PC-9 (cell line): ENCODE data around the gene RPAP2. TPM values are rescaled to one million over a fixed set of nuclear protein-coding genes. Genes with fewer than 3 reads are reported as not detected.

ENCODE experiments used
- BruUV-seq: library from RNA; stranded (reverse); fragments of 400-500 nt; replicated peaks from 2 replicates; lab custom pipeline; 2021; lab: Mats Ljungman, UMichigan
- CTCF ChIA-PET: fragments of 300-600 bp; sonication (Branson Sonifier 250); formaldehyde crosslinking; loops from one replicate; lab custom pipeline; 2022; ENCODE audit warnings: antibody characterized with exemption; lab: Charles Lee
- POLR2A ChIA-PET: fragments of 300-600 bp; sonication (Branson Sonifier 250); formaldehyde crosslinking; loops from one replicate; lab custom pipeline; 2022; ENCODE audit warnings: antibody characterized with exemption; ENCODE audit not compliant: unreplicated experiment; lab: Charles Lee
- DNase-seq, 2 experiments: peaks; one replicate each; pipeline versions ENCODE4 v3.0.0 to v3.0.0-alpha.2; 2015 to 2022; ENCODE audit warnings: mixed read lengths in 1 of 2
- H2AFZ ChIP-seq: fragments of 200-600 bp; sonication (generic); 2 replicates; pipeline ENCODE4 v1.8.1; 2017; ENCODE audit warnings: antibody characterized with exemption
- H3F3A ChIP-seq: fragments of 200-600 bp; sonication (generic); 2 replicates; pipeline ENCODE4 v1.8.1; 2017; ENCODE audit warnings: antibody characterized with exemption, mild to moderate bottlenecking, low read depth; ENCODE audit not compliant: insufficient read depth
- H3K27ac ChIP-seq: fragments of 200-600 bp; sonication (generic); 2 replicates; pipeline ENCODE4 v1.6.1; 2016; ENCODE audit warnings: mixed run types
- H3K27me3 ChIP-seq: fragments of 200-600 bp; sonication (generic); 2 replicates; pipeline ENCODE4 v1.6.1; 2016; ENCODE audit warnings: low read depth, mixed run types; ENCODE audit not compliant: insufficient read depth
- H3K36me3 ChIP-seq: fragments of 200-600 bp; sonication (generic); 2 replicates; pipeline ENCODE4 v1.6.1; 2016; ENCODE audit warnings: low read depth, mixed run types
- H3K4me1 ChIP-seq: fragments of 200-600 bp; sonication (generic); replicated peaks from 2 replicates; pipeline ENCODE4 v1.6.1; 2016; ENCODE audit warnings: mixed run types; ENCODE audit not compliant: insufficient read depth
- H3K4me2 ChIP-seq: fragments of 200-600 bp; sonication (generic); 2 replicates; pipeline ENCODE4 v1.6.1; 2017; ENCODE audit warnings: mixed run types
- H3K4me3 ChIP-seq: fragments of 200-600 bp; sonication (generic); 2 replicates; pipeline ENCODE4 v1.6.1; 2016; ENCODE audit warnings: mixed run types
- H3K79me2 ChIP-seq: fragments of 200-600 bp; sonication (generic); 2 replicates; pipeline ENCODE4 v1.6.1; 2017; ENCODE audit warnings: low read depth, mixed run types
- H3K9me2 ChIP-seq: fragments of 200-600 bp; sonication (generic); 2 replicates; pipeline ENCODE4 v1.8.1; 2017; ENCODE audit warnings: mild to moderate bottlenecking; ENCODE audit not compliant: insufficient read depth
- H3K9me3 ChIP-seq: fragments of 200-600 bp; sonication (generic); 2 replicates; pipeline ENCODE4 v1.8.1; 2016; ENCODE audit warnings: low read depth; ENCODE audit not compliant: insufficient read depth
- H4K20me1 ChIP-seq: fragments of 200-600 bp; sonication (generic); 2 replicates; pipeline ENCODE4 v1.8.1; 2017; ENCODE audit not compliant: insufficient read depth
- EZH2 ChIP-seq: fragments of 200-600 bp; sonication (generic); IDR thresholded peaks from 2 replicates; pipeline ENCODE4 v1.8.0; 2017; ENCODE audit warnings: antibody characterized with exemption, low read depth
- intact Hi-C: fragments of 100-400 bp; cut with micrococcal nuclease; formaldehyde crosslinking; loops from one replicate; pipeline ENCODE4 v1.10.0; 2022; ENCODE audit not compliant: unreplicated experiment
- total RNA-seq: library from RNA; stranded (reverse); gene quantifications from 2 replicates; pipeline ENCODE4 v1.2.3, GENCODE V29; 2021
- TF ChIP-seq, protein P1 (sequence below): fragments of 200-600 bp; sonication (generic); conservative IDR thresholded peaks from 2 replicates; pipeline ENCODE4 v1.6.1; 2017; ENCODE audit warnings: mixed run types, antibody characterized with exemption, mild to moderate bottlenecking, moderate library complexity

RPAP2 gene
- total RNA-seq, 1 experiment from 2014 or later, result 20.3 TPM

GRCh38 chr1:92408825-92409224 lies 110.0 kb downstream of the RPAP2 start:
- CTCF ChIA-PET, result no interaction called here
- no peak for DNase-seq

GRCh38 chr1:92409946-92410549 lies 111.2 kb downstream of the RPAP2 start:
- intact Hi-C loops, result no loop called here

More at GRCh38 chr1:92408825-92409224, 110.0 kb downstream of the RPAP2 start:
- no TSS peak for BruUV-seq
- no peaks in the 10 kb centered on the region; the same call in 1 of the 2 replicates for H3K9me3 ChIP-seq
- no peaks in the 10 kb centered on the region for H3F3A ChIP-seq
- no peaks in the 10 kb centered on the region for H4K20me1 ChIP-seq
- no peaks in the 10 kb centered on the region for H3K27me3 ChIP-seq
- H3K9me2 ChIP-seq, result no peaks in the 10 kb centered on the region
- no peaks in the 10 kb centered on the region for H3K79me2 ChIP-seq
- no peak overlapping the region; the same call in 1 of the 2 replicates for H3K4me2 ChIP-seq
- H3K4me3 ChIP-seq, result no peak overlapping the region
- H3K36me3 ChIP-seq, result no peaks in the 10 kb centered on the region
- no peak overlapping the region for H3K27ac ChIP-seq
- POLR2A ChIA-PET, result no interaction called here
- intact Hi-C loops, result no loop called here
- 0 out of 2 replicates have a peak, but pooled peaks cover 9% of the 10 kb centered on the region for H3K4me1 ChIP-seq
- no peak overlapping the region for H2AFZ ChIP-seq
- TF ChIP-seq EZH2, result no peak
- TF ChIP-seq, protein P1, sequence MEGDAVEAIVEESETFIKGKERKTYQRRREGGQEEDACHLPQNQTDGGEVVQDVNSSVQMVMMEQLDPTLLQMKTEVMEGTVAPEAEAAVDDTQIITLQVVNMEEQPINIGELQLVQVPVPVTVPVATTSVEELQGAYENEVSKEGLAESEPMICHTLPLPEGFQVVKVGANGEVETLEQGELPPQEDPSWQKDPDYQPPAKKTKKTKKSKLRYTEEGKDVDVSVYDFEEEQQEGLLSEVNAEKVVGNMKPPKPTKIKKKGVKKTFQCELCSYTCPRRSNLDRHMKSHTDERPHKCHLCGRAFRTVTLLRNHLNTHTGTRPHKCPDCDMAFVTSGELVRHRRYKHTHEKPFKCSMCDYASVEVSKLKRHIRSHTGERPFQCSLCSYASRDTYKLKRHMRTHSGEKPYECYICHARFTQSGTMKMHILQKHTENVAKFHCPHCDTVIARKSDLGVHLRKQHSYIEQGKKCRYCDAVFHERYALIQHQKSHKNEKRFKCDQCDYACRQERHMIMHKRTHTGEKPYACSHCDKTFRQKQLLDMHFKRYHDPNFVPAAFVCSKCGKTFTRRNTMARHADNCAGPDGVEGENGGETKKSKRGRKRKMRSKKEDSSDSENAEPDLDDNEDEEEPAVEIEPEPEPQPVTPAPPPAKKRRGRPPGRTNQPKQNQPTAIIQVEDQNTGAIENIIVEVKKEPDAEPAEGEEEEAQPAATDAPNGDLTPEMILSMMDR, result no peak

GRCh38 chr1:92410706-92411105 lies 111.8 kb downstream of the RPAP2 start:
- Histone ChIP-seq H3K27ac (no peak overlapping the region), H3K36me3 (no peaks in the 10 kb centered on the region), H3K9me3 (no peaks in the 10 kb centered on the region), H2AFZ (no peak overlapping the region), H3K79me2 (no peaks in the 10 kb centered on the region), H3K9me2 (no peaks in the 10 kb centered on the region), H4K20me1 (no peaks in the 10 kb centered on the region), H3K4me3 (no peak overlapping the region), H3F3A (no peaks in the 10 kb centered on the region), H3K4me1 (0 out of 2 replicates have a peak, but pooled peaks cover 9% of the 10 kb centered on the region), H3K27me3 (no peaks in the 10 kb centered on the region), H3K4me2 (no peak overlapping the region)
- CTCF ChIA-PET, result no interaction called here
- intact Hi-C loops, result no loop called here
- POLR2A ChIA-PET, result no interaction called here
- no peak for DNase-seq
- TF ChIP-seq EZH2, result no peak
- TF ChIP-seq, protein P1, result no peak
- BruUV-seq, result no TSS peak

More at GRCh38 chr1:92409946-92410549, 111.2 kb downstream of the RPAP2 start:
- TF ChIP-seq, protein P1, result no peak
- TF ChIP-seq EZH2, result no peak
- no peaks in the 10 kb centered on the region for H4K20me1 ChIP-seq
- no peak overlapping the region for H3K27ac ChIP-seq
- no peak overlapping the region for H2AFZ ChIP-seq
- no peaks in the 10 kb centered on the region for H3K36me3 ChIP-seq
- H3K4me3 ChIP-seq, result no peak overlapping the region
- H3K27me3 ChIP-seq, result no peaks in the 10 kb centered on the region
- H3K9me3 ChIP-seq, result no peaks in the 10 kb centered on the region
- no peaks in the 10 kb centered on the region for H3F3A ChIP-seq
- H3K9me2 ChIP-seq, result no peaks in the 10 kb centered on the region
- H3K4me1 ChIP-seq, result 0 out of 2 replicates have a peak, but pooled peaks cover 9% of the 10 kb centered on the region
- BruUV-seq, result no TSS peak
- H3K79me2 ChIP-seq, result no peaks in the 10 kb centered on the region
- no peak overlapping the region for H3K4me2 ChIP-seq
- POLR2A ChIA-PET, result no interaction called here
- no peak for DNase-seq
- CTCF ChIA-PET, result no interaction called here
